ENCODE results near the gene NRCAM. TPM values are rescaled to one million over a fixed set of nuclear protein-coding genes. Genes with fewer than 3 reads are reported as not detected.
"Not testable (repeated sequence)": the region's sequence is repeated elsewhere in the genome, so short reads cannot be mapped to it uniquely, and the experiment has no call there.

NRCAM gene
- total RNA-seq, 1 donor from 2014 or later = 9.3 TPM

- H3K27me3 Mint-ChIP-seq (ENCODE audit: low read depth, unreplicated experiment); H3K4me3 ChIP-seq (ENCODE audit: insufficient read depth, low read depth, low read length); H3K79me2 ChIP-seq (ENCODE audit: insufficient read depth, low read length); H3K36me3 Mint-ChIP-seq (ENCODE audit: low read depth, unreplicated experiment); H4K20me1 ChIP-seq (ENCODE audit: insufficient read depth, low read length); H3K4me1 ChIP-seq (ENCODE audit: insufficient read depth, low read length); H3K27me3 ChIP-seq (ENCODE audit: insufficient read depth, low read length); H3K9me3 ChIP-seq (ENCODE audit: insufficient read depth, low read depth, low read length); H3K4me2 ChIP-seq (ENCODE audit: low read length); H3K9ac ChIP-seq (ENCODE audit: low read length); H3K36me3 ChIP-seq (ENCODE audit: insufficient read depth, low read length); DNase-seq (ENCODE audit: low read depth); H3K27ac ChIP-seq (ENCODE audit: low read depth, low read length); H3K4me3 Mint-ChIP-seq (ENCODE audit: unreplicated experiment); H2AFZ ChIP-seq (ENCODE audit: low read depth, low read length); FAIRE-seq; H3K27ac Mint-ChIP-seq (ENCODE audit: unreplicated experiment); H3K4me1 Mint-ChIP-seq (ENCODE audit: low read depth, unreplicated experiment): not testable (repeated sequence)
- peaks cover 10% of the 10 kb centered on the region for H3K9me3 Mint-ChIP-seq (ENCODE audit: unreplicated experiment)
Observed at GRCh38 chr7:108387686-108388085, 68.5 kb downstream of the NRCAM start.

GRCh38 chr7:108385834-108386422 is 70.3 kb downstream of the NRCAM start:
- Histone ChIP-seq H3K4me3 (ENCODE audit: insufficient read depth, low read depth, low read length) (no peak overlapping the region), H2AFZ (ENCODE audit: low read depth, low read length) (no peak overlapping the region), H3K27me3 (ENCODE audit: insufficient read depth, low read length) (no peaks in the 10 kb centered on the region), H3K9me3 (ENCODE audit: insufficient read depth, low read depth, low read length) (no peaks in the 10 kb centered on the region), H4K20me1 (ENCODE audit: insufficient read depth, low read length) (no peaks in the 10 kb centered on the region), H3K9ac (ENCODE audit: low read length) (no peak overlapping the region), H3K36me3 (ENCODE audit: insufficient read depth, low read length) (no peaks in the 10 kb centered on the region), H3K79me2 (ENCODE audit: insufficient read depth, low read length) (no peaks in the 10 kb centered on the region), H3K27ac (ENCODE audit: low read depth, low read length) (no peak overlapping the region), H3K4me2 (ENCODE audit: low read length) (no peak overlapping the region), H3K4me1 (ENCODE audit: insufficient read depth, low read length) (no peaks in the 10 kb centered on the region)
- FAIRE-seq (no peak), DNase-seq (ENCODE audit: low read depth) (no peak)
- Mint-ChIP-seq H3K27ac (ENCODE audit: unreplicated experiment) (no peak overlapping the region), H3K4me1 (ENCODE audit: low read depth, unreplicated experiment) (no peaks in the 10 kb centered on the region), H3K4me3 (ENCODE audit: unreplicated experiment) (no peak overlapping the region), H3K36me3 (ENCODE audit: low read depth, unreplicated experiment) (peaks cover 2% of the 10 kb centered on the region), H3K9me3 (ENCODE audit: unreplicated experiment) (peaks cover 4% of the 10 kb centered on the region), H3K27me3 (ENCODE audit: low read depth, unreplicated experiment) (no peaks in the 10 kb centered on the region)
- TF ChIP-seq EZH2 (IDR thresholded peaks at IDR 0.05; ENCODE audit: insufficient read depth, low read length) = no peak
- no peak for TF ChIP-seq CTCF (IDR thresholded peaks at IDR 0.05; ENCODE audit: insufficient read depth, low read depth, low read length)

DNA sequence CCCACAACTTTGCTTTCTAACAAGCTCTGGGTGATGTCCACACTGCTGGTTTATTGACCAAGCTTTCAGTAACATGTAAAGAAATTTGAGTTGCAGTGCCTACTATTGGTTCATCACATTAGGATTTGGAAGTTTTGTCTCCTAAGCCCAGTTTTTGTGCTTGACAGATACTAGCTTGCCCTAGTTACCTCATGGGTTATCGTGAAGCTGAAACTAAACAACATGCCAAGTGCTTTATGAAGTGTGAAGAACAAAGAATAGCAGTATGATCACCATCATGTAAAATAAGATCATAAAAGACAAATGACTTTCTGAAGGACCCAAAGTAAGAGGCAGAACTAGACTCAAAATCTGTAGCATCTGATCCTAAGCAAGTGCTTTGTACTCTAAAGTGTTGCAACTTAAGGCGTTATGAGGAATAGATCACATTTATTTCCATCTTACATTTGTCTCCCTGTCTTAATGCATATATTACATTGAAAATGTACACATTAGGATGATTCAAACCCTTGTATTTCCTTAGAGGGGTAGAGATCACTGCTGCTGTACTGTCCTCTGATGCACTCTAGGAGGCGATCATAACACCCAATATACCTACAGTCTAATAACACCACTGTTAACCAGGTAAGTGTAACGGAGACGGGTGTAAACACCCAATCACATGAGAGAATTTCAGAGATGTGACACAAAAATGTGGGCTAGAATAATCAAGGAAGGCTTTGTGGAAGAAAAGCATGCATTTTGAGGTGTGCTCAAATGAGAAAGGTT is 71.3 kb downstream of the NRCAM start:
- H4K20me1 ChIP-seq (ENCODE audit: insufficient read depth, low read length) = no peaks in the 10 kb centered on the region
- no peaks in the 10 kb centered on the region for H3K4me1 ChIP-seq (ENCODE audit: insufficient read depth, low read length)
- no peaks in the 10 kb centered on the region for H3K27me3 Mint-ChIP-seq (ENCODE audit: low read depth, unreplicated experiment)
- H3K27ac Mint-ChIP-seq (ENCODE audit: unreplicated experiment) = no peak overlapping the region
- H3K27ac ChIP-seq (ENCODE audit: low read depth, low read length) = no peak overlapping the region
- no peak overlapping the region for H3K9ac ChIP-seq (ENCODE audit: low read length)
- no peaks in the 10 kb centered on the region for H3K79me2 ChIP-seq (ENCODE audit: insufficient read depth, low read length)
- H3K4me3 ChIP-seq (ENCODE audit: insufficient read depth, low read depth, low read length) = no peak overlapping the region
- H3K4me3 Mint-ChIP-seq (ENCODE audit: unreplicated experiment) = no peak overlapping the region
- peaks cover 4% of the 10 kb centered on the region for H3K9me3 Mint-ChIP-seq (ENCODE audit: unreplicated experiment)
- no peaks in the 10 kb centered on the region for H3K4me1 Mint-ChIP-seq (ENCODE audit: low read depth, unreplicated experiment)
- H3K27me3 ChIP-seq (ENCODE audit: insufficient read depth, low read length) = no peaks in the 10 kb centered on the region
- no peaks in the 10 kb centered on the region for H3K36me3 ChIP-seq (ENCODE audit: insufficient read depth, low read length)
- FAIRE-seq (no peak), DNase-seq (ENCODE audit: low read depth) (no peak)
- no peak overlapping the region for H3K4me2 ChIP-seq (ENCODE audit: low read length)
- H3K36me3 Mint-ChIP-seq (ENCODE audit: low read depth, unreplicated experiment) = peaks cover 2% of the 10 kb centered on the region
- TF ChIP-seq CTCF (IDR thresholded peaks at IDR 0.05; ENCODE audit: insufficient read depth, low read depth, low read length) (no peak), EZH2 (IDR thresholded peaks at IDR 0.05; ENCODE audit: insufficient read depth, low read length) (no peak)
- H2AFZ ChIP-seq (ENCODE audit: low read depth, low read length) = no peak overlapping the region
- H3K9me3 ChIP-seq (ENCODE audit: insufficient read depth, low read depth, low read length) = no peaks in the 10 kb centered on the region
